Liver (tissue), 9 donors: ENCODE data around the gene FTO. TPM values are rescaled to one million over a fixed set of nuclear protein-coding genes. Genes with fewer than 3 reads are reported as not detected.

ENCODE experiments used
- DNase-seq: peaks from one replicate; pipeline ENCODE4 v3.0.0-alpha.2; 2017; ENCODE audit warnings: low spot score
- H3K27ac ChIP-seq, 2 donors: one replicate each; pipeline ENCODE4 v1.7.0; 2013; ENCODE audit warnings: inconsistent platforms in 2 of 2, low read length in 2 of 2, control low read depth in 1 of 2, low read depth in 1 of 2, mild to moderate bottlenecking in 1 of 2
- H3K27me3 ChIP-seq, 4 donors: one replicate each; pipeline versions ENCODE4 v1.6.1 to v1.7.0; 2013; ENCODE audit warnings: low read length in 3 of 4, inconsistent platforms in 1 of 4, mild to moderate bottlenecking in 1 of 4, moderate library complexity in 1 of 4; ENCODE audit not compliant: control insufficient read depth in 4 of 4, insufficient read depth in 4 of 4
- H3K36me3 ChIP-seq, 4 donors: one replicate each; pipeline versions ENCODE4 v1.6.1 to v1.7.0; 2013; ENCODE audit warnings: low read length in 3 of 4, mild to moderate bottlenecking in 3 of 4, low read depth in 1 of 4, moderate library complexity in 1 of 4; ENCODE audit not compliant: control insufficient read depth in 4 of 4, insufficient read depth in 3 of 4
- H3K4me1 ChIP-seq, 4 donors: one replicate each; pipeline versions ENCODE4 v1.6.1 to v1.7.0; 2013; ENCODE audit warnings: low read length in 3 of 4, mild to moderate bottlenecking in 3 of 4, moderate library complexity in 1 of 4; ENCODE audit not compliant: control insufficient read depth in 4 of 4, insufficient read depth in 4 of 4
- H3K4me3 ChIP-seq, 3 donors: one replicate each; pipeline versions ENCODE4 v1.6.1 to v1.7.0; 2013; ENCODE audit warnings: low read length in 3 of 3, control low read depth in 1 of 3, low read depth in 1 of 3, mild to moderate bottlenecking in 1 of 3
- H3K9ac ChIP-seq, 2 donors: one replicate each; pipeline ENCODE4 v1.7.0; 2013; ENCODE audit warnings: low read length in 2 of 2, mild to moderate bottlenecking in 2 of 2, moderate library complexity in 2 of 2, control low read depth in 1 of 2, low read depth in 1 of 2
- H3K9me3 ChIP-seq, 4 donors: one replicate each; pipeline versions ENCODE4 v1.6.1 to v1.7.0; 2013; ENCODE audit warnings: low read length in 3 of 4; ENCODE audit not compliant: control insufficient read depth in 4 of 4
- ATF3 ChIP-seq: IDR thresholded peaks from 2 replicates; pipeline ENCODE4 v1.6.1; 2016; ENCODE audit warnings: antibody characterized with exemption
- EGR1 ChIP-seq, 2 donors: IDR thresholded peaks; 2 replicates each; pipeline ENCODE4 v1.6.1; 2016 to 2018; ENCODE audit warnings: antibody characterized with exemption in 2 of 2, low read depth in 2 of 2
- FOXA1 ChIP-seq: IDR thresholded peaks from 2 replicates; pipeline ENCODE4 v1.6.1; 2016; ENCODE audit warnings: antibody characterized with exemption
- GABPA ChIP-seq, 2 donors: IDR thresholded peaks in 1 of 2; conservative IDR thresholded peaks in 1 of 2; 2 replicates each; pipeline ENCODE4 v1.6.1; 2016; ENCODE audit warnings: antibody characterized with exemption in 2 of 2, mild to moderate bottlenecking in 1 of 2, moderate library complexity in 1 of 2
- HNF4G ChIP-seq: IDR thresholded peaks from 2 replicates; pipeline ENCODE4 v1.6.1; 2016; ENCODE audit warnings: antibody characterized with exemption
- JUND ChIP-seq, 2 donors: IDR thresholded peaks; 2 replicates each; pipeline ENCODE4 v1.6.1; 2016; ENCODE audit warnings: antibody characterized with exemption in 2 of 2
- MAX ChIP-seq: IDR thresholded peaks from 2 replicates; pipeline ENCODE4 v1.6.1; 2016; ENCODE audit warnings: antibody characterized with exemption
- NR2F2 ChIP-seq: IDR thresholded peaks from 2 replicates; pipeline ENCODE4 v1.6.1; 2016; ENCODE audit warnings: antibody characterized with exemption
- RAD21 ChIP-seq, 2 donors: IDR thresholded peaks; 2 replicates each; pipeline ENCODE4 v1.6.1; 2016; ENCODE audit warnings: antibody characterized with exemption in 2 of 2, mild to moderate bottlenecking in 2 of 2
- REST ChIP-seq: IDR thresholded peaks from 2 replicates; pipeline ENCODE4 v1.6.1; 2016; ENCODE audit warnings: antibody characterized with exemption, mild to moderate bottlenecking
- SP1 ChIP-seq: IDR thresholded peaks from 2 replicates; pipeline ENCODE4 v1.6.1; 2018; ENCODE audit warnings: antibody characterized with exemption, mild to moderate bottlenecking
- YY1 ChIP-seq: IDR thresholded peaks from 2 replicates; pipeline ENCODE4 v1.6.1; 2016; ENCODE audit warnings: antibody characterized with exemption, mild to moderate bottlenecking
- WGBS: extraction: QIAGEN DNeasy Blood & Tissue Kit; methylation state at CpG from one replicate; pipeline ENCODE4 v1.1.7; 2013; 5-methylcytosine and 5-hydroxymethylcytosine counted together
- polyA plus RNA-seq, 2 donors: library from polyadenylated mRNA; stranded (reverse) in 1 of 2; unstranded in 1 of 2; fragments of 200-250 nt in 1 of 2; fragments of >200 nt in 1 of 2; fragmentation: Nextera tagmentation in 1 of 2; extraction: Ambion mirVana in 1 of 2; gene quantifications; one replicate each; pipeline versions ENCODE4 v1.2.1 to v1.2.3, GENCODE V29; 2013 to 2015
- total RNA-seq, 2 donors: library from RNA; depleted of rRNA; stranded (reverse); fragments of >200 nt; gene quantifications; one replicate each; pipeline ENCODE4 v1.2.3, GENCODE V29; 2014
- TF ChIP-seq, protein P1 (sequence below): IDR thresholded peaks from 2 replicates; pipeline ENCODE4 v1.6.1; 2016; ENCODE audit warnings: antibody characterized with exemption
- TF ChIP-seq, protein P2 (sequence below): fragments of 150-350 bp; IDR thresholded peaks from 2 replicates; pipeline ENCODE4 v1.5.1; 2017; ENCODE audit warnings: improper control_type of control experiment, low read depth, low read length; ENCODE audit not compliant: missing input control
- donor health status: healthy.
- donor health status: healthy.
- donor health status: healthy.
- donor health status: healthy.
- donor health status: healthy.

The FTO gene
- total and polyA plus RNA-seq, 4 donors = 12.0 to 54.2 (median 24.6) TPM

- TF ChIP-seq NR2F2 (no peak), GABPA (IDR thresholded peaks at IDR 0.05 in 1 of 2, conservative IDR thresholded peaks at IDR 0.05 in 1 of 2) (no peak), REST (no peak), RAD21 (IDR thresholded peaks at IDR 0.05) (no peak), MAX (no peak), ATF3 (no peak), SP1 (no peak), EGR1 (IDR thresholded peaks at IDR 0.05; ENCODE audit: low read depth in 2 of 2) (no peak), YY1 (no peak), HNF4G (no peak), FOXA1 (no peak)
- TF ChIP-seq, protein P1, sequence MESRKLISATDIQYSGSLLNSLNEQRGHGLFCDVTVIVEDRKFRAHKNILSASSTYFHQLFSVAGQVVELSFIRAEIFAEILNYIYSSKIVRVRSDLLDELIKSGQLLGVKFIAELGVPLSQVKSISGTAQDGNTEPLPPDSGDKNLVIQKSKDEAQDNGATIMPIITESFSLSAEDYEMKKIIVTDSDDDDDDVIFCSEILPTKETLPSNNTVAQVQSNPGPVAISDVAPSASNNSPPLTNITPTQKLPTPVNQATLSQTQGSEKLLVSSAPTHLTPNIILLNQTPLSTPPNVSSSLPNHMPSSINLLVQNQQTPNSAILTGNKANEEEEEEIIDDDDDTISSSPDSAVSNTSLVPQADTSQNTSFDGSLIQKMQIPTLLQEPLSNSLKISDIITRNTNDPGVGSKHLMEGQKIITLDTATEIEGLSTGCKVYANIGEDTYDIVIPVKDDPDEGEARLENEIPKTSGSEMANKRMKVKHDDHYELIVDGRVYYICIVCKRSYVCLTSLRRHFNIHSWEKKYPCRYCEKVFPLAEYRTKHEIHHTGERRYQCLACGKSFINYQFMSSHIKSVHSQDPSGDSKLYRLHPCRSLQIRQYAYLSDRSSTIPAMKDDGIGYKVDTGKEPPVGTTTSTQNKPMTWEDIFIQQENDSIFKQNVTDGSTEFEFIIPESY = no peak
- TF ChIP-seq, protein P2, sequence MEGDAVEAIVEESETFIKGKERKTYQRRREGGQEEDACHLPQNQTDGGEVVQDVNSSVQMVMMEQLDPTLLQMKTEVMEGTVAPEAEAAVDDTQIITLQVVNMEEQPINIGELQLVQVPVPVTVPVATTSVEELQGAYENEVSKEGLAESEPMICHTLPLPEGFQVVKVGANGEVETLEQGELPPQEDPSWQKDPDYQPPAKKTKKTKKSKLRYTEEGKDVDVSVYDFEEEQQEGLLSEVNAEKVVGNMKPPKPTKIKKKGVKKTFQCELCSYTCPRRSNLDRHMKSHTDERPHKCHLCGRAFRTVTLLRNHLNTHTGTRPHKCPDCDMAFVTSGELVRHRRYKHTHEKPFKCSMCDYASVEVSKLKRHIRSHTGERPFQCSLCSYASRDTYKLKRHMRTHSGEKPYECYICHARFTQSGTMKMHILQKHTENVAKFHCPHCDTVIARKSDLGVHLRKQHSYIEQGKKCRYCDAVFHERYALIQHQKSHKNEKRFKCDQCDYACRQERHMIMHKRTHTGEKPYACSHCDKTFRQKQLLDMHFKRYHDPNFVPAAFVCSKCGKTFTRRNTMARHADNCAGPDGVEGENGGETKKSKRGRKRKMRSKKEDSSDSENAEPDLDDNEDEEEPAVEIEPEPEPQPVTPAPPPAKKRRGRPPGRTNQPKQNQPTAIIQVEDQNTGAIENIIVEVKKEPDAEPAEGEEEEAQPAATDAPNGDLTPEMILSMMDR = no peak
- Histone ChIP-seq H3K36me3 (peaks cover 0 to 3% (median under 1%) of the 10 kb centered on the region in 4 donors), H3K9me3 (peaks cover 4 to 16% (median 8%) of the 10 kb centered on the region in 4 donors), H3K27ac (no peak overlapping the region), H3K4me1 (no peaks in the 10 kb centered on the region), H3K27me3 (no peaks in the 10 kb centered on the region), H3K9ac (no peak overlapping the region), H3K4me3 (peak overlapping the region in 1 of 3 donors; percentile 18)
- WGBS = 93% methylated on average over 1 of the region's 1 CpG
- DNase-seq = no peak
Measured at GRCh38 chr16:54030451-54030850, 326.5 kb downstream of the FTO start.

DNA sequence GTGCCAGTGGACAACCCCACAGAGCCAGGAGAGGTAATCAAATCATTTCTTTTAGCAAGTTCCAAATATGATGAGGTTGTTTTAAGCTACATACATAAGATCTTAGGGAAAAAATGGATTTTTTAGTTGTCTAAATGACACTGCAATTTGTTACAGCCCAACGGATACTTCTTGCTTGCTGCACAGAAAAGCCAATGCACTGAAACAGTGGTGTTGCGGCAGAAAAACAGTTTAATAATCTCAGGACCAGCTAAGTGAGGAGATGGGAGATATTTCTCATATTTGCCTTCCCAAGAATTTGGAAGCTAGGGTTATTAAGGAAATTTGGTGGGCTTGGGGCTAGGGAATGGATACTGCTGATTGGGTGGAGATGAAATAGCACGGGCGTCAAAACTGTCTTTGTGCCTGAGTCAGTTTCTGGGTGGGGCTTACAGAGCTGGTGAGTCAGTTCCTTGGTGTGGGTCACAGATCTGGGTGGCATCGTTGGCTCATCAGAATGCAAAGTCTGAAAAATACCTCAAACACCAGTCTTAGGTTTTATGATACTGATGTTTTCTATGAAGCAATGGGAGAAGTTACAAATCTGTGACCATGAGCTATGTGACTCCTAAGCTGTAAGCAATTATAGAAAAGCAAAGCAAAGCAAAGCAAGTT lies 327.3 kb downstream of the FTO start:
- Histone ChIP-seq H3K27ac (no peak overlapping the region), H3K9ac (no peak overlapping the region), H3K4me3 (no peak overlapping the region), H3K27me3 (no peaks in the 10 kb centered on the region), H3K36me3 (peaks cover 0 to 3% (median under 1%) of the 10 kb centered on the region in 4 donors), H3K9me3 (peaks cover 4 to 16% (median 8%) of the 10 kb centered on the region in 4 donors), H3K4me1 (no peaks in the 10 kb centered on the region)
- DNase-seq = no peak
- 96% methylated on average over 5 of the region's 5 CpGs for WGBS
- no peak for TF ChIP-seq REST
- no peak for TF ChIP-seq MAX
- TF ChIP-seq JUND (IDR thresholded peaks at IDR 0.05) = no peak
